Naive thymus-derived CD8-positive, alpha-beta T cell (primary cell): ENCODE measurements around the gene C4orf50. TPM values are rescaled to one million over a fixed set of nuclear protein-coding genes. Genes with fewer than 3 reads are reported as not detected.
"Not testable (repeated sequence)": the region's sequence is repeated elsewhere in the genome, so short reads cannot be mapped to it uniquely, and the experiment has no call there.

Experiments
- ATAC-seq, 2 donors: fragments of 150-1000 bp; cut with Tn5 transposase in 1 of 2; sonication (Bioruptor Pico), chemical (Tn5 transposase) in 1 of 2; 1 replicate in 1 of 2; 2 replicates in 1 of 2; pipeline ENCODE4 v1.10.0; 2021; ENCODE audit warnings: mild to moderate bottlenecking in 2 of 2, moderate library complexity in 2 of 2
- POLR2A ChIA-PET: fragments of 350-600 bp; sonication (Branson Sonifier 250); formaldehyde crosslinking; loops from one replicate; lab custom pipeline; 2021; ENCODE audit warnings: antibody characterized with exemption; lab: Charles Lee
- DNase-seq, 10 donors: peaks; one replicate each; pipeline versions ENCODE4 v3.0.0 to v3.0.0-alpha.2; 2020 to 2022
- H3K27ac Mint-ChIP-seq, 10 donors: one replicate each; pipeline ENCODE4 v1.8.0; 2020 to 2022; ENCODE audit warnings: mild to moderate bottlenecking in 10 of 10, mixed read lengths in 10 of 10, moderate library complexity in 4 of 10, inconsistent platforms in 1 of 10
- H3K27me3 Mint-ChIP-seq, 5 donors: one replicate each; pipeline ENCODE4 v1.8.0; 2021 to 2022; ENCODE audit warnings: mixed read lengths in 5 of 5
- H3K36me3 Mint-ChIP-seq, 3 donors: one replicate each; pipeline ENCODE4 v1.8.0; 2020 to 2022; ENCODE audit warnings: mixed read lengths in 3 of 3, mild to moderate bottlenecking in 2 of 3, inconsistent platforms in 1 of 3
- H3K4me1 Mint-ChIP-seq, 4 donors: one replicate each; pipeline ENCODE4 v1.8.0; 2021 to 2022; ENCODE audit warnings: mixed read lengths in 4 of 4
- H3K4me3 Mint-ChIP-seq, 10 donors: one replicate each; pipeline ENCODE4 v1.8.0; 2020 to 2022; ENCODE audit warnings: mild to moderate bottlenecking in 10 of 10, mixed read lengths in 10 of 10, moderate library complexity in 6 of 10, inconsistent platforms in 1 of 10
- H3K9me3 Mint-ChIP-seq, 9 donors: one replicate each; pipeline ENCODE4 v1.8.0; 2020 to 2022; ENCODE audit warnings: mixed read lengths in 9 of 9, mild to moderate bottlenecking in 3 of 9, inconsistent platforms in 1 of 9, moderate library complexity in 1 of 9
- polyA plus RNA-seq, 3 donors: library from polyadenylated mRNA; unstranded; fragments of 300-500 nt; fragmentation: Illumina TruSeq; gene quantifications; one replicate each; pipeline ENCODE4 v1.2.3, GENCODE V29; 2021
- total RNA-seq, 8 experiments: library from RNA in 2 of 8; stranded (reverse) in 2 of 8; gene quantifications; one replicate each; pipeline ENCODE4 v1.2.3 and lab custom pipeline; 2021 to 2026

The C4orf50 gene
- total and polyA plus RNA-seq, 5 experiments from 2014 or later = not detected

DNA sequence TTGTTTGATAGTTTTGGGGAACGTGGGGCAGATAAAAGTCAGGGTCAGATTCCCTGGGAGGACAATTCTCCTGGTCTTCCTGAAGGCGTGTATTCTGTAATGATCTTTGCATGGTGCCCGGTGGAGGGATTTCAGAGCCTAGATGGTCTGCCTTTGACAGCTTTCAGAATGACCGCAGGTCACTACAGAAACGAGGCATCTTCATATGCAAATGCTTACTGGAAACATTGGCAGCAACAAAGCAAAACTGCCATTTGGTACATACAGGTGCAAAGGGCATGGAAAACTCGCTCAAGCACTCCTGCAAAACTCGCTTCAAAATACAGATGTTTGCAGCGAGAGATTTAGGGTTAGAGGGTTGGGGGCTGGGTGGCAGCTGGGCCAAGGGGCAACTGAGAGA, 8.8 kb downstream of the C4orf50 start:
- POLR2A ChIA-PET = no interaction called here
- Mint-ChIP-seq H3K4me3 (no peak overlapping the region), H3K27ac (no peak overlapping the region), H3K27me3 (peaks cover 18 to 50% (median 36%) of the 10 kb centered on the region in 5 donors), H3K9me3 (peaks cover 0 to 2% (median 0%) of the 10 kb centered on the region in 9 donors), H3K36me3 (peaks cover 0 to 2% (median 0%) of the 10 kb centered on the region in 3 donors), H3K4me1 (peaks cover 0 to 10% (median 7%) of the 10 kb centered on the region in 4 donors)
- ATAC-seq = no peak
- no peak for DNase-seq

DNA sequence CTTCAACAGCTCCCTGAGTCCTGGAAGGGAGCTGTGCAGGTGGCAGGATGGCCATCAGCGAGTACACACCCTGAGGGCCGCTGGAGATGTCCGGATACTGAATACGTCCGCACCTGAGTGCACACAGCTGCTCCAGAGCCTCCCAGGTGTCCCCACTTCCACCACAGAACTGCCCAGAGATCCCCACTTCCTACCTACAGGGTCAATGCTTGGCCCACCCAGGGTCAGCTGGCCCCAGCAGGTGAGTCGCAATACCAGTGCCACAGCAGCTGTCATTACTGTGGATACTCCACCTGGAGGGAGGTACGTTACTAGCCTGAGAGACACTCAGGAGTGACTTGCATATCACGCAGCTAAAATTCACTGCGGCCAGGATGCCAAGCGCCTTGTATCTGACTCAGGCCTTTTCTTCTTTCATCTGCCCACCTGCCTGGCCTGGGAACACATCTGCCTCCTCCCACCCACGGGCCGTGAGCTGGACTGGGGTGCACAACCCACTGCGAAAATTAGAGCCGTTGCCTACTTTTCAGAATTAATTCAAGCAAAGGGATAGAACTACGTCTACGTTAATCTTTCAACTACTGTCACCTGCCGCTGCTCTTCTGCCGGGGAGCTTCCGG, 9.4 kb downstream of the C4orf50 start:
- peaks cover 0 to 2% (median 0%) of the 10 kb centered on the region in 9 donors for H3K9me3 Mint-ChIP-seq
- no peak overlapping the region for H3K27ac Mint-ChIP-seq
- DNase-seq (no peak), ATAC-seq (no peak)
- POLR2A ChIA-PET = no interaction called here
- peaks cover 0 to 10% (median 7%) of the 10 kb centered on the region in 4 donors for H3K4me1 Mint-ChIP-seq
- H3K36me3 Mint-ChIP-seq = peaks cover 0 to 2% (median 0%) of the 10 kb centered on the region in 3 donors
- peaks cover 18 to 50% (median 36%) of the 10 kb centered on the region in 5 donors for H3K27me3 Mint-ChIP-seq
- H3K4me3 Mint-ChIP-seq = no peak overlapping the region

DNA sequence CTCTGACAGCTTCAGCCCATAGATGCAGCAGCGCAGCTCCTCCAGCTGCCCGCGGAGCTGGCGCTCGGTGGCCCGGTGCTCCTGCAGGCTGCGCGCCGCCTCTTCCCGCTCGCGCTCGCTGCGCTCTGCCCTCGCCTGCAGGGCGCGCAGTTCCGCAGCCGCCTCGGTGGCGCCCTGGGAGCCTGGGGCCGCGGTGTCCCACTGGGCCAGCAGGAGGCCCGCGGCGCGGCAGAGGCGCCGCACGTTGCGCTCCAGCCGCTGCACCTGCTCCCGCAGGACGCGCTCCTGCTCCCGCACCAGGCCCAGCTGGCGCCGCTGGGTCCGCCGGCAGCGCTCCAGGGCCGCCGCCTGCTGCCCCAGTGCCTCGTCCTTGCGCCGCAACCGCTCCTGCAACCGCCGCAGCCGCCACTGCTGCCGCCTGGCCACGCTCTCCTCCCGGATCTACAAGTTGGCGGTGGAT, 10.1 kb downstream of the C4orf50 start:
- Mint-ChIP-seq H3K27ac (no peak overlapping the region), H3K4me1 (peaks cover 0 to 10% (median 7%) of the 10 kb centered on the region in 4 donors), H3K36me3 (peaks cover 0 to 2% (median 0%) of the 10 kb centered on the region in 3 donors), H3K27me3 (peaks cover 18 to 50% (median 36%) of the 10 kb centered on the region in 5 donors), H3K9me3 (peaks cover 0 to 2% (median 0%) of the 10 kb centered on the region in 9 donors), H3K4me3 (no peak overlapping the region)
- ATAC-seq = no peak
- POLR2A ChIA-PET = no interaction called here
- no peak for DNase-seq

DNA sequence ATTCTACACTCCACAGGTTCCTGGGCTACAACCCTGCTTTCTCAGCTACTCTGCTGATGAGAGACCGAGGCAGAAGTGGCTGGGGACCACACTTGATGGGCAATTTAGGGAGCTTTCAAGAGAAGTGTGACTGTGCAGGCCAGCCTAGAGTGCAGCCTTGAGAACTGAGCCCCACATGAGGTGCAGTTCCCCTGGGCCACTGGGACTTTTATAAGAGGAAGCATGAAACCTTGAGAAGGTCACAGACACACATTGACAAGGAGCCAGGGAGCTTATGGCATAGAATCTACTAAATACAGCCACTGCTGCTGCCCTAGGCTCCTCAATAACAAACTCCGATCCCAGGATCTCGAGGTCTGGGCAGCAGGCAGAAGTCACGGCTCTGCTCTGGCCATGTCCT, 13.1 kb downstream of the C4orf50 start:
- POLR2A ChIA-PET = no interaction called here
- Mint-ChIP-seq H3K36me3 (peaks cover 0 to 4% (median 0%) of the 10 kb centered on the region in 3 donors), H3K27me3 (peaks cover 14 to 38% (median 29%) of the 10 kb centered on the region in 5 donors), H3K27ac (no peak overlapping the region), H3K4me1 (peaks cover 0 to 2% (median 0%) of the 10 kb centered on the region in 4 donors), H3K4me3 (no peak overlapping the region), H3K9me3 (peaks cover 0 to 1% (median 0%) of the 10 kb centered on the region in 9 donors)
- no peak for DNase-seq
- no peak for ATAC-seq

DNA sequence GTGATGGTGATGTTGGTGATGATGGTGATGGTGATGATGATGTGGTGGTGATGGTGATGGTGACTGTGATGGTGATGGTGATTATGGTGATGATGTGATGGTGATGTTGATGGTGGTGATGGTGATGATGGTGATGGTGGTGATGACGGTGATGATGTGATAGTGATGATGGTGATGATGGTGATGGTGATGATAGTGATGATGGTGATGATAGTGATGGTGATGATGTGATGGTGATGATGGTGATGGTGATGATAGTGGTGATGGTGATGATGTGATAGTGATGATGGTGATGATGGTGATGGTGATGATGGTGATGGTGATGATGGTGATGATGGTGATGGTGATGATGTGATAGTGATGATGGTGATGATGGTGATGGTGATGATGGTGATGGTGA, 14.7 kb downstream of the C4orf50 start:
- H3K27ac Mint-ChIP-seq, DNase-seq, H3K4me3 Mint-ChIP-seq, H3K36me3 Mint-ChIP-seq, H3K4me1 Mint-ChIP-seq, ATAC-seq, POLR2A ChIA-PET, H3K9me3 Mint-ChIP-seq: not testable (repeated sequence)
- peaks cover 9 to 34% (median 20%) of the 10 kb centered on the region in 5 donors for H3K27me3 Mint-ChIP-seq

DNA sequence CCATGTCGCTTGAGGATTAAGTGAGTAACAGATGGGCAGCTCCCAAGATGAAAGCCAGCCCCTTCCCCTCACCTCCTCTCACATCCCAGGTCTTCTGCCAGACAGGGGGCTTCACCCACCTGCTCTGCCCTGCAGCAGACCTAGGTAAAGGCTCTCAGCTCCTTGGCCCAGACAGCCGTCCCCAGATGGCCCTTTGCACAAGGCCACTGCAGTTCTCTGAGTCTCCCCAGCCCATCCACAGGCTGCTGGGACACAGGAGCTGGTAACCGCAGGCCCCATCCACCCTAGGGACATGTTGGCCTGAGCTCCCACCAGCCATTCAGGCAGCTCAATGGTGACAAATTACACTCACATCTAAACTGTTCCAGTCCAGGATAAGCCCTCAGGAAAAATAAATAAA, 15.3 kb downstream of the C4orf50 start:
- no peak for ATAC-seq
- no peak for DNase-seq
- H3K9me3 Mint-ChIP-seq = peaks cover 0 to 1% (median 0%) of the 10 kb centered on the region in 9 donors
- POLR2A ChIA-PET = no interaction called here
- H3K27ac Mint-ChIP-seq = no peak overlapping the region
- peaks cover 0 to 4% (median 0%) of the 10 kb centered on the region in 3 donors for H3K36me3 Mint-ChIP-seq
- peaks cover 9 to 36% (median 18%) of the 10 kb centered on the region in 5 donors for H3K27me3 Mint-ChIP-seq
- H3K4me3 Mint-ChIP-seq = no peak overlapping the region
- no peaks in the 10 kb centered on the region for H3K4me1 Mint-ChIP-seq

DNA sequence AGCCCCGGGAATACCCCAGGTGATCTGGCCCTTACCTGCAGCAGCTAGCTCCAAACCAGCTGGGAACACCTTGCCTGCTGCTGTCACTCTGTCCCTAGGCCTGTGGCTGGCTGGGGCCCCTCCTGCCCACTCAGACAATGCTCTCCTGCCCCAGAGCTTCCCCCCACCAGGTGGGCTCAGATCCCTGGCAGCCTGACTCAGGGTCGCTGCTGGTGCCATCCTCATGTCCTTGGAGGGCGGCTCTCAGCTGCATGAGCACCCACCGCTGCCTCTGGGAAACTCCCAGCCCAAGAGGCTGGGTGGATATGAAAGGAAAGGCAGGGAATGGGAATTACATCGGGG, 15.8 kb downstream of the C4orf50 start:
- DNase-seq = no peak
- Mint-ChIP-seq H3K36me3 (peaks cover 0 to 3% (median 0%) of the 10 kb centered on the region in 3 donors), H3K27ac (no peak overlapping the region), H3K4me3 (no peak overlapping the region), H3K4me1 (no peaks in the 10 kb centered on the region), H3K9me3 (peaks cover 0 to 1% (median 0%) of the 10 kb centered on the region in 9 donors), H3K27me3 (peaks cover 8 to 33% (median 19%) of the 10 kb centered on the region in 5 donors)
- POLR2A ChIA-PET = no interaction called here
- ATAC-seq = no peak

DNA sequence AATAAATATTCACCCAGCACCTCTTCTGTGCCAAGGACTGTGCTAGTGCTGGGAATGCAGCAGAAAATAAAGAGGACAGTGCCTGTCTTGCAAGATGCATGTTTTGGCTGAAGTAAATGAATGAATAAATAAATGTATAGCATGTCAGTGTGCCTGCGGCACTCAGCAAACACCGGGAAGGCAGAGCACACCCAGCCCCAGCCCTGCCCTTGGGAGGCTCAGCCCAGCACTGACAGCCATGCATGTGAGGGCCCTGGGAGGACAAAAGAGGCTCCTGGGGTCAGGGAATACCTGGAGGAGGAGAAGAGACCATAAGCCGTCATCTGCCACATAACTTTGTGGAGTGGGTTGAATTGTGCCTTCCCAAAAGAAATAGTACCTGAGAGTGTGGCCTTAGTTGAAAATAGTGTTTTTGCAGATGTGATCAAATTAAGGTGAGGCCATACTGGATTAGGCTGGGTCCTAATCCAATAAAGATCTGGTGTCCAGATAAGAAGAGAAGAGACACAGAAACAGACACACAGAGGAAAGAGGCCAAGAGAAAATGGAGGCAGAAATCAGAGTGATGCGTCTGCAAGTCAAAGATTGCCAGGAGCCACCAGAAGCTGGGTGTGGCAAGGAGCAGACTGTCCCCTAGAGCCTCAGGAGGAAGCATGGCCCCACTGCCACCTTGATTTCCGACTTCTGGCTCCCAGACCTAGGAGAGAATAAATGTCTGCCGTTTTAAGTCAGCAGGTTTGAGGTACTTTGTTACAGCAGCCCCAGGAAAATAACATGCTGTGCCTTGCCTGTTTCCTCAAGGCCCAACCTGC, 16.3 kb downstream of the C4orf50 start:
- DNase-seq (no peak), ATAC-seq (no peak)
- H3K4me3 Mint-ChIP-seq = no peak overlapping the region
- H3K27ac Mint-ChIP-seq = no peak overlapping the region
- H3K4me1 Mint-ChIP-seq = no peaks in the 10 kb centered on the region
- POLR2A ChIA-PET = no interaction called here
- peaks cover 0 to 1% (median 0%) of the 10 kb centered on the region in 9 donors for H3K9me3 Mint-ChIP-seq
- peaks cover 0 to 2% (median 0%) of the 10 kb centered on the region in 3 donors for H3K36me3 Mint-ChIP-seq
- H3K27me3 Mint-ChIP-seq = peaks cover 5 to 30% (median 16%) of the 10 kb centered on the region in 5 donors

DNA sequence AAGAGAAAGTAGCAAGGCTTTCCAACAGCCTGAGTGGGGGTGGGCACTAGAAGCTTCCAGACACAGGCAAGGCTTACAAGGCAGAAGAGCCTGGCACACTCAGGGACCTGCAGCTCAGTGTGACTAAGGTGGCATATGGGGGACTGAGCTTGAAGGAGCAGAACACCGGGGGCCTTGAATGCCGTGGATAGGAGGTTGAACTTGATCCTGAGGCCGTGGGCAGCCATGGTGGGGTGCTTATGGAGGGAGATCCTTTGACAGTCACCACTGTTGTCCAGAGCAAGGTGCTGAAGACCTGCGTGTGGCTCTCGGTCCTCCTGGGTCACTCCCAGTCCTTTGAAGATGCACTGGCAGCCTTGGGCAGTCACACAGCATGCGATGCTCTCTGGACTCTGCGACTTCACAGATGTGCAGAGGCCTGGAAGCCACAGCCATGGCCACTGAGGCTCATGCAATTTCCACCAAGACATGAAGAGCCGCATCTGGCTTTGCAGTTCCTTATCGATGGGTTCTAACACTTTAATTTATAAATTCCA, 18.3 kb downstream of the C4orf50 start:
- Mint-ChIP-seq H3K27ac (no peak overlapping the region), H3K9me3 (peaks cover 0 to 1% (median 0%) of the 10 kb centered on the region in 9 donors), H3K27me3 (peaks cover 8 to 37% (median 21%) of the 10 kb centered on the region in 5 donors), H3K36me3 (peaks cover 0 to 2% (median 0%) of the 10 kb centered on the region in 3 donors), H3K4me1 (no peaks in the 10 kb centered on the region), H3K4me3 (no peak overlapping the region)
- ATAC-seq (no peak), DNase-seq (no peak)
- POLR2A ChIA-PET = no interaction called here

DNA sequence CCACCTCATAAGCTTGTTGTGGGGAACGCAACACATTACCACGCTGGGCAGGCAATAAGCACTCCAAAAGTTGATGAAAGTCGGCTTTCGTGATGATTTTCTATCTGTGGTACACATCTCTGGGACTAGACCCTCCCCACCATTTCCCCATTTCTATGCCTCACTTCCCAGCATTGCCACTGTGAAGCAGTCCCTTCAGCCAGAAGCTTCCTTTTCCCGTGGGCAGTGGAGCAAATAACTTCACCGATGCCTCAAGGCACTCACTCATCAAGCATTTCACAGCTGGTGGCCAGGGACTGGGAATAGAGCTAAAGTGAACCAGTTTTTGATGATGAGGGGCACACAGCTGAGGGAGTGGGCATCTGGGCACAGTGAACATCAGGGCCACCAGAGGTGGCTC, 18.9 kb downstream of the C4orf50 start:
- peaks cover 0 to 2% (median 0%) of the 10 kb centered on the region in 3 donors for H3K36me3 Mint-ChIP-seq
- peaks cover 8 to 37% (median 21%) of the 10 kb centered on the region in 5 donors for H3K27me3 Mint-ChIP-seq
- DNase-seq = no peak
- no peaks in the 10 kb centered on the region for H3K4me1 Mint-ChIP-seq
- POLR2A ChIA-PET = no interaction called here
- peak overlapping the region in 1 of 10 donors; percentile 20 for H3K27ac Mint-ChIP-seq
- peaks cover 0 to 1% (median 0%) of the 10 kb centered on the region in 9 donors for H3K9me3 Mint-ChIP-seq
- ATAC-seq = no peak
- no peak overlapping the region for H3K4me3 Mint-ChIP-seq

DNA sequence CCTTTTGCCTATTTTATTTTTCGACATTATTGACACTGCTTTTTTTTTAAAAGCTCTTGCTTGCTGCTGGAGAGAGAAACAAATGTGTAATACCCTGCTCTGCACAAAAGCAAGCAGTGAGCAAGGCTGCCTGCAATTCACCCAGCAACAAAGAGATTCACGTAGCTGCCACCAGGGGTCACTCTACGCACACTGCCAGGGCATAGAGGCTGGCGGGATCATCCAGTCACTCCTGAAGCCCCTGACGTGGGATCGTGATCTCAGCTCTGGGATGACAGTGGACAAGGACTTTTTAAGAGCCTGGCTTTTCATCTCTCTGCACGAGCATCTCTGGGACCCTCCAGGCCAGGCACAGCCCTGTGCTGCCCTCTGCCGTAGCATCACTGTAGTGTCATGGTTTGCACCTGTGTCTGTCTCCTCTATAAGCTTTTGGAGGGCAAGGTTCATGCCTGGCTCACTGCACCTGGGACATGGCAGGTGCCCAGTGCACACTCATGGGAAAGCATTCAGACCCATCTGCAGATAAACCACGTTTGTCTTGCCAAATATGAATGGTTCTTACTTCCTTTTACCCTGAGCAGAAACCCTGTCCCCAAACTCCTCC, 19.8 kb downstream of the C4orf50 start:
- H3K36me3 Mint-ChIP-seq = peaks cover 0 to 2% (median 0%) of the 10 kb centered on the region in 3 donors
- H3K27ac Mint-ChIP-seq = peak overlapping the region in 2 of 10 donors; percentile 5 to 19
- DNase-seq = peak in 6 of 10 donors; percentile 10 to 28 (median 20)
- peaks cover 0 to 1% (median 0%) of the 10 kb centered on the region in 9 donors for H3K9me3 Mint-ChIP-seq
- no peak for ATAC-seq
- no peak overlapping the region for H3K4me3 Mint-ChIP-seq
- H3K27me3 Mint-ChIP-seq = peaks cover 8 to 37% (median 21%) of the 10 kb centered on the region in 5 donors
- no peaks in the 10 kb centered on the region for H3K4me1 Mint-ChIP-seq
- POLR2A ChIA-PET = no interaction called here

DNA sequence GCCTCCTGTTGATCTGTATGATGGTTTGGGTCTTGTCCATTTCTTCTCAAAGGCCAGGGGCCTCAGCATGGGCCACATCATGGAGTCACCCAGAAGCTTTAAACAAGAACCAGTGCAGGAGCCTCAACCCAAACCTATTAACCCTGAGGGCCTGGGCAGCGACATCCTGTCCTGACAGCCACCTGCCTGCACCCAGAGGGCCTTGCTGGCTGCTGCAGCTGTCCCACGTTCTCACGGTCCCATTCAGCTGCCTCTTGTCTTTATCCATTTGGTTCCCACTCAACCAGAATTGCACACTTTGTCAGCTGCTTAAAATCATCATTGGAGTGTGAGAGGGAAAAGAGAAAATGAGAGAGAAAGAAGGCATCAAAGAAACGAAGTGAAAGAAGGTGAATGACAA, 21.6 kb downstream of the C4orf50 start:
- H3K9me3 Mint-ChIP-seq = no peaks in the 10 kb centered on the region
- H3K4me1 Mint-ChIP-seq = no peaks in the 10 kb centered on the region
- POLR2A ChIA-PET = no interaction called here
- peaks cover 8 to 48% (median 24%) of the 10 kb centered on the region in 5 donors for H3K27me3 Mint-ChIP-seq
- H3K4me3 Mint-ChIP-seq = no peak overlapping the region
- no peak for ATAC-seq
- H3K36me3 Mint-ChIP-seq = peaks cover 0 to 2% (median 0%) of the 10 kb centered on the region in 3 donors
- H3K27ac Mint-ChIP-seq = peak overlapping the region in 1 of 10 donors; percentile 30
- DNase-seq = no peak
